K562 treated with DMSO at 1 percent for 48 hours (cell line): ENCODE data around the gene WASHC2C. TPM values are rescaled to one million over a fixed set of nuclear protein-coding genes. Genes with fewer than 3 reads are reported as not detected.

Experiments used
- total RNA-seq: library from RNA; unstranded; fragments of 300-600 nt; gene quantifications from 2 replicates; pipeline ENCODE4 v1.2.3, GENCODE V29; 2022; ENCODE audit warnings: low replicate concordance; ENCODE audit errors: extremely low read depth

WASHC2C gene, protein sequence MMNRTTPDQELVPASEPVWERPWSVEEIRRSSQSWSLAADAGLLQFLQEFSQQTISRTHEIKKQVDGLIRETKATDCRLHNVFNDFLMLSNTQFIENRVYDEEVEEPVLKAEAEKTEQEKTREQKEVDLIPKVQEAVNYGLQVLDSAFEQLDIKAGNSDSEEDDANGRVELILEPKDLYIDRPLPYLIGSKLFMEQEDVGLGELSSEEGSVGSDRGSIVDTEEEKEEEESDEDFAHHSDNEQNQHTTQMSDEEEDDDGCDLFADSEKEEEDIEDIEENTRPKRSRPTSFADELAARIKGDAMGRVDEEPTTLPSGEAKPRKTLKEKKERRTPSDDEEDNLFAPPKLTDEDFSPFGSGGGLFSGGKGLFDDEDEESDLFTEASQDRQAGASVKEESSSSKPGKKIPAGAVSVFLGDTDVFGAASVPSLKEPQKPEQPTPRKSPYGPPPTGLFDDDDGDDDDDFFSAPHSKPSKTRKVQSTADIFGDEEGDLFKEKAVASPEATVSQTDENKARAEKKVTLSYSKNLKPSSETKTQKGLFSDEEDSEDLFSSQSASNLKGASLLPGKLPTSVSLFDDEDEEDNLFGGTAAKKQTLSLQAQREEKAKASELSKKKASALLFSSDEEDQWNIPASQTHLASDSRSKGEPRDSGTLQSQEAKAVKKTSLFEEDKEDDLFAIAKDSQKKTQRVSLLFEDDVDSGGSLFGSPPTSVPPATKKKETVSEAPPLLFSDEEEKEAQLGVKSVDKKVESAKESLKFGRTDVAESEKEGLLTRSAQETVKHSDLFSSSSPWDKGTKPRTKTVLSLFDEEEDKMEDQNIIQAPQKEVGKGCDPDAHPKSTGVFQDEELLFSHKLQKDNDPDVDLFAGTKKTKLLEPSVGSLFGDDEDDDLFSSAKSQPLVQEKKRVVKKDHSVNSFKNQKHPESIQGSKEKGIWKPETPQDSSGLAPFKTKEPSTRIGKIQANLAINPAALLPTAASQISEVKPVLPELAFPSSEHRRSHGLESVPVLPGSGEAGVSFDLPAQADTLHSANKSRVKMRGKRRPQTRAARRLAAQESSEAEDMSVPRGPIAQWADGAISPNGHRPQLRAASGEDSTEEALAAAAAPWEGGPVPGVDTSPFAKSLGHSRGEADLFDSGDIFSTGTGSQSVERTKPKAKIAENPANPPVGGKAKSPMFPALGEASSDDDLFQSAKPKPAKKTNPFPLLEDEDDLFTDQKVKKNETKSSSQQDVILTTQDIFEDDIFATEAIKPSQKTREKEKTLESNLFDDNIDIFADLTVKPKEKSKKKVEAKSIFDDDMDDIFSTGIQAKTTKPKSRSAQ (N-terminal part only)
- not detected in 2 replicates for total RNA-seq

DNA sequence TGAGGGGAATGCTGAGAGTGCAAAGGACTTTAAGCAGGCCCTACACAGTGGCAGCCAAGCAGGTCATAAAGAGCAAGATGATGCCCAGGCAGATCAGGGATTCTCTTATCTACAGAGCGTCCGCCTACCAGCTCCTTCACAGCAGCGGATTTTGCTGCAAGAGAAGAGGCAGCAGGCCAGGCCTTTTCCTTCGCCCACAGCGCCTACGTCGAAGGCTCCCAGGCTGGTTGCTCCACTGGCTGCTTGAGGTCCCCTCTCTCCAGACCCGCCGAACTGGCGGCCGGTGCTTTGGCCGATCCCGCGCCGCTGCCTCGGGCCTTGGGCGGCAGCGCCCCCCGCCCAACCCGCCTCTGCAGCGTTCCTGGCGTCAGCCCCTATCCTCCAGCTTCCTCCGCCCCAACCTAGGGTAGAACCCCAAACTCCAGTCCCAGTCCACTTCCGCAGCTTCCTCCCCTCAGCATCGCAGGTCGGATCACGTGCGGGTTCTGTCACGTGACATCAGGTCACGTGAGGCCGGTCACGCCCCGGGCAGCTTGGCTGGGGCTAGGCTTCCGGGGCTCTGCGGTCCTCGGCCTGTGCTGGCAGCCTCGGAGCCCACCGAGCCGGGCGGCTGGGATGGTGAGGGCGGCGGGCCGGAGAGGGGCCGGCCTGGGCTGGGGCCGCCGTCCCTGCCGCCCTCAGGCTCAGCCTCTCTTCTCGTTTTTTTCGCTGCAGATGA, at the start of gene WASHC2C:
TSS of gene WASHC2C (plus strand) at position 564 of the 718 bp plus-strand sequence. CDS start at position 616, 52 bp downstream.

Other genes with a start within 250 kb of the WASHC2C start
- not detected in 2 replicates for gene ZFAND4, start 54.5 kb upstream of the WASHC2C start, total RNA-seq
- gene AGAP4, start 120.2 kb downstream of the WASHC2C start, total RNA-seq: not detected in 2 replicates
- gene TIMM23, start 245.2 kb downstream of the WASHC2C start, total RNA-seq: not detected in 2 replicates